Panc1 (cell line): Measurements from ENCODE around the gene ANTXR2.

ENCODE experiments used
- CTCF ChIP-seq: fragments of 450-650 bp; IDR thresholded peaks from 2 replicates; pipeline ENCODE4 v1.5.1; 2017; ENCODE audit warnings: mild to moderate bottlenecking
- POLR2AphosphoS5 ChIP-seq: IDR thresholded peaks from 2 replicates; pipeline ENCODE4 v1.6.1; 2012; ENCODE audit warnings: mild to moderate bottlenecking, low read depth, low read length, moderate library complexity
- REST ChIP-seq, 2 experiments: IDR thresholded peaks; 2 replicates each; pipeline ENCODE4 v1.6.1; 2011 to 2012; ENCODE audit warnings: low read depth in 2 of 2, control low read depth in 1 of 2, low read length in 1 of 2, mild to moderate bottlenecking in 1 of 2, moderate library complexity in 1 of 2; ENCODE audit not compliant: insufficient read depth in 1 of 2

- TF ChIP-seq CTCF (no peak), POLR2AphosphoS5 (no peak), REST (IDR thresholded peaks at IDR 0.05; ENCODE audit: insufficient read depth in 1 of 2, low read depth in 2 of 2, low read length in 1 of 2) (no peak)
Observed at GRCh38 chr4:80113615-80114014, 40.6 kb upstream of the ANTXR2 start.
